OCI-LY7 (cell line): ENCODE results near the gene LLGL1. TPM values are rescaled to one million over a fixed set of nuclear protein-coding genes. Genes with fewer than 3 reads are reported as not detected.

Experiments used
- BruUV-seq: library from RNA; stranded (reverse); fragments of 400-500 nt; replicated peaks from 2 replicates; lab custom pipeline; 2021; lab: Mats Ljungman, UMichigan
- CTCF ChIA-PET: fragments of 300-600 bp; sonication (Branson Sonifier 250); formaldehyde crosslinking; loops from one replicate; lab custom pipeline; 2022; ENCODE audit warnings: antibody characterized with exemption; ENCODE audit not compliant: unreplicated experiment; lab: Charles Lee
- POLR2A ChIA-PET: fragments of 300-600 bp; sonication (Branson Sonifier 250); formaldehyde crosslinking; loops from one replicate; lab custom pipeline; 2022; ENCODE audit warnings: antibody characterized with exemption; lab: Charles Lee
- DNase-seq: peaks from one replicate; pipeline ENCODE4 v3.0.0-alpha.2; 2015; ENCODE audit warnings: low spot score
- H2AFZ ChIP-seq: fragments of 200-600 bp; sonication (generic), shearing (Covaris generic); 2 replicates; pipeline ENCODE4 v1.6.1; 2014; ENCODE audit warnings: mild to moderate bottlenecking, antibody characterized with exemption, low read length, moderate library complexity
- H3K27ac ChIP-seq: fragments of 200-600 bp; sonication (generic); 2 replicates; pipeline ENCODE4 v1.5.1; 2014; ENCODE audit warnings: mixed run types, low read depth, mild to moderate bottlenecking, moderate library complexity, low read length, inconsistent platforms; ENCODE audit not compliant: poor library complexity, severe bottlenecking
- H3K36me3 ChIP-seq: fragments of 200-600 bp; sonication (generic); 2 replicates; pipeline ENCODE4 v1.6.1; 2014; ENCODE audit warnings: mild to moderate bottlenecking, antibody characterized with exemption, low read length, moderate library complexity, mixed read lengths; ENCODE audit not compliant: insufficient read depth
- H3K4me1 ChIP-seq: fragments of 200-600 bp; sonication (generic); 2 replicates; pipeline ENCODE4 v1.5.1; 2014; ENCODE audit warnings: mild to moderate bottlenecking, low read length; ENCODE audit not compliant: insufficient read depth, poor library complexity, severe bottlenecking
- H3K4me2 ChIP-seq: fragments of 200-600 bp; sonication (generic); 2 replicates; pipeline ENCODE4 v1.6.1; 2014; ENCODE audit warnings: mild to moderate bottlenecking, low read length
- H3K4me3 ChIP-seq: fragments of 200-600 bp; sonication (generic); 2 replicates; pipeline ENCODE4 v1.5.1; 2014; ENCODE audit warnings: mild to moderate bottlenecking, low read depth, low read length; ENCODE audit not compliant: poor library complexity, severe bottlenecking
- H3K79me2 ChIP-seq: fragments of 200-600 bp; sonication (generic); 2 replicates; pipeline ENCODE4 v1.6.1; 2016; ENCODE audit warnings: low read depth, mild to moderate bottlenecking, low read length, moderate library complexity, mixed read lengths; ENCODE audit not compliant: insufficient read depth
- H3K9me2 ChIP-seq: fragments of 200-600 bp; sonication (generic); 2 replicates; pipeline ENCODE4 v1.6.1; 2016; ENCODE audit warnings: mild to moderate bottlenecking, low read length, mixed read lengths; ENCODE audit not compliant: insufficient read depth
- H3K9me3 ChIP-seq: fragments of 200-600 bp; sonication (generic); 2 replicates; pipeline ENCODE4 v1.6.1; 2014; ENCODE audit warnings: mild to moderate bottlenecking, mixed run types, low read length, mixed read lengths
- H4K20me1 ChIP-seq: fragments of 200-600 bp; sonication (generic); 2 replicates; pipeline ENCODE4 v1.6.1; 2014; ENCODE audit warnings: mild to moderate bottlenecking, antibody characterized with exemption, low read length, moderate library complexity, mixed read lengths; ENCODE audit not compliant: insufficient read depth
- CTCF ChIP-seq: fragments of 200-600 bp; sonication (generic); conservative IDR thresholded peaks from 2 replicates; pipeline ENCODE4 v1.5.1; 2014; ENCODE audit warnings: mild to moderate bottlenecking, antibody characterized with exemption, low read length, moderate library complexity, mixed read lengths
- EZH2phosphoT487 ChIP-seq: fragments of 200-600 bp; sonication (generic); IDR thresholded peaks from 2 replicates; pipeline ENCODE4 v1.6.1; 2018; ENCODE audit warnings: low read depth, borderline replicate concordance, mild to moderate bottlenecking, mixed run types, antibody characterized with exemption, low read length, moderate library complexity, mixed read lengths
- intact Hi-C: fragments of 100-400 bp; cut with micrococcal nuclease; formaldehyde crosslinking; loops from one replicate; pipeline ENCODE4 v1.10.0; 2022; ENCODE audit not compliant: unreplicated experiment
- total RNA-seq, 2 experiments: library from RNA; depleted of rRNA in 1 of 2; stranded (reverse); fragments of >200 nt in 1 of 2; shearing (Covaris generic) in 1 of 2; gene quantifications; 2 replicates each; pipeline ENCODE4 v1.2.3, GENCODE V29; 2014 to 2022

Gene LLGL1
- total RNA-seq, 2 experiments from 2014 or later = 14.1 to 19.9 TPM

GRCh38 chr17:18194804-18195203 is 30.6 kb upstream of the LLGL1 start:
- BruUV-seq = no TSS peak
- CTCF ChIA-PET = no interaction called here
- intact Hi-C loops = no loop called here
- DNase-seq = no peak
- Histone ChIP-seq H3K79me2 (peaks cover 50% of the 10 kb centered on the region), H3K27ac (no peak overlapping the region), H3K4me3 (no peak overlapping the region), H3K4me2 (no peak overlapping the region), H3K4me1 (no peaks in the 10 kb centered on the region), H3K36me3 (peaks cover 95% of the 10 kb centered on the region), H3K9me2 (no peaks in the 10 kb centered on the region), H4K20me1 (peaks cover 8% of the 10 kb centered on the region; the same call in 1 of the 2 replicates), H2AFZ (no peak overlapping the region), H3K9me3 (no peaks in the 10 kb centered on the region)
- POLR2A ChIA-PET = interaction anchor here (1.5 kb wide), 1 partner anchor 8 kb away, joined by 6 read pairs; no protein-coding TSS in a partner anchor
- TF ChIP-seq EZH2phosphoT487 (no peak), CTCF (no peak)

- intact Hi-C loops = no loop called here
- ChIA-PET POLR2A (no interaction called here), CTCF (no interaction called here)
- no peak overlapping the region for H3K27ac ChIP-seq
- H4K20me1 ChIP-seq = peaks cover 8% of the 10 kb centered on the region; the same call in 1 of the 2 replicates
- no peak overlapping the region for H2AFZ ChIP-seq
- H3K4me2 ChIP-seq = no peak overlapping the region
- no peak for DNase-seq
- no peaks in the 10 kb centered on the region for H3K9me2 ChIP-seq
- no peaks in the 10 kb centered on the region for H3K9me3 ChIP-seq
- H3K4me1 ChIP-seq = no peaks in the 10 kb centered on the region
- H3K36me3 ChIP-seq = peaks cover 93% of the 10 kb centered on the region
- TF ChIP-seq CTCF (no peak), EZH2phosphoT487 (no peak)
- peaks cover 46% of the 10 kb centered on the region for H3K79me2 ChIP-seq
- BruUV-seq = no TSS peak
- H3K4me3 ChIP-seq = no peak overlapping the region
Measured at GRCh38 chr17:18195246-18195645, 30.2 kb upstream of the LLGL1 start.

GRCh38 chr17:18197535-18198194 is 27.8 kb upstream of the LLGL1 start:
- H3K36me3 ChIP-seq = peaks cover 86% of the 10 kb centered on the region
- no peak for DNase-seq
- CTCF ChIA-PET = interaction anchor here (0.9 kb wide), 1 partner anchor 9 kb away, joined by 5 read pairs; no protein-coding TSS in a partner anchor
- no peak overlapping the region for H3K4me2 ChIP-seq
- intact Hi-C loops = no loop called here
- BruUV-seq = no TSS peak
- H3K79me2 ChIP-seq = peaks cover 21% of the 10 kb centered on the region; the same call in 1 of the 2 replicates
- POLR2A ChIA-PET = interaction anchor here (1.0 kb wide), 1 partner anchor 9 kb away, joined by 3 read pairs; no protein-coding TSS in a partner anchor
- no peak overlapping the region for H3K4me3 ChIP-seq
- H3K9me3 ChIP-seq = no peaks in the 10 kb centered on the region
- H3K9me2 ChIP-seq = no peaks in the 10 kb centered on the region
- H4K20me1 ChIP-seq = peaks cover 8% of the 10 kb centered on the region; the same call in 1 of the 2 replicates
- H2AFZ ChIP-seq = no peak overlapping the region
- H3K4me1 ChIP-seq = no peaks in the 10 kb centered on the region
- H3K27ac ChIP-seq = no peak overlapping the region
- TF ChIP-seq CTCF (no peak), EZH2phosphoT487 (no peak)
